Right ventricle myocardium superior (tissue), 1 donor: Measurements from ENCODE around the gene TTC28. TPM values are rescaled to one million over a fixed set of nuclear protein-coding genes. Genes with fewer than 3 reads are reported as not detected.

Experiments
- ATAC-seq: fragments of 200-7000 bp; cut with Tn5 transposase; one replicate; pipeline ENCODE4 v1.9.1; 2020; ENCODE audit warnings: mild to moderate bottlenecking; ENCODE audit not compliant: poor library complexity
- DNase-seq: peaks from one replicate; pipeline ENCODE4 v3.0.0-alpha.2; 2020
- intact Hi-C: fragments of 100-400 bp; cut with DNase I; formaldehyde crosslinking; loops from one replicate; pipeline ENCODE4 v1.11.2; 2022
- microRNA-seq: library from miRNA; unstranded; fragments of <30 nt; microRNA quantifications from one replicate; pipeline ENCODE4 v1.2.0, GENCODE V29; 2020
- total RNA-seq: library from RNA; stranded (reverse); fragmentation: NEBNext Ultra II Directional; extraction: Animal tissue kit (Norgen Biotek cat#: 25700); gene quantifications from one replicate; pipeline ENCODE4 v1.2.1, GENCODE V29; 2021
- donor health status: DM: no; HTN: yes; CAD: no; lungs with severe emphysema.

TTC28 gene
- total RNA-seq, 1 donor from 2014 or later: 12.2 TPM

DNA sequence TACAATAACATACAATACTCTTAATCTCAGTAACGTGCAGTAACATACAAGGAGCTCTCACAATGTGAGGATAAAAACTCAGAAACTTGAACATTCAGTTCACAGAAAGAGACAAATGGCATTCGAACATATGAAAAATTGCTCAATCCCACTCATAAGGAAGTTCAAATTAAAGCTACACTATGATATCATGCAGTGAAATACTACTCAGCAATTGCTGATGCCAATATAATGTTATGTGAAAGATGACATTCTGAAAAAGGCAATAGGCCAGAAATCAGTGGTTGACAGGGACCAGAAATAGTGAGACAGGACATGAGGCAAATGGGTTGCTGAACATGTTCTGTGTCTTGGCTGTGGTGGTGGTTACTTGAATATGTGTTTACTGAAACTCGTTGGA lies 726.9 kb downstream of the TTC28 start:
- intact Hi-C loops: no loop called here
- no peak for DNase-seq
- no peak for ATAC-seq

- no peak for DNase-seq
- intact Hi-C loops: no loop called here
- no peak for ATAC-seq
Observed at GRCh38 chr22:27952091-27952490, 727.5 kb downstream of the TTC28 start.

DNA sequence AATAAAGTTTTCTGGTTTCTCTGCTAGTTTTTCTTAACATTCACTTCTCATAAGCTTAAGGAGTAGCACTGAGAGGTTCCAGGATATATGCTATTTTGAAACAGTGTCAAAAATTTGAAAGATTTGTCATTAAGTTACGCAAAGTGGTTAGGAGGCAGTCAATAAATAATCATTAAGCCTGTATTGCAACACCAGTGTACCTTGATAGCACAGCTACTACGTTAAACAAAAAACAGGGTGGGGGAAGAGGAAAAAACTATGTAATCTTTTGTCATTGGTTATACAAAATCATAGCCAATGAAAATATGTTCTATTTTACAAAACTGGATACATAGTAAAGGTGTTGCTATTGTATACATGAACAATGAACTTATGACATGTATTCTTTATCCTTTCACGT lies 730.2 kb downstream of the TTC28 start:
- intact Hi-C loops: no loop called here
- ATAC-seq: no peak
- no peak for DNase-seq

DNA sequence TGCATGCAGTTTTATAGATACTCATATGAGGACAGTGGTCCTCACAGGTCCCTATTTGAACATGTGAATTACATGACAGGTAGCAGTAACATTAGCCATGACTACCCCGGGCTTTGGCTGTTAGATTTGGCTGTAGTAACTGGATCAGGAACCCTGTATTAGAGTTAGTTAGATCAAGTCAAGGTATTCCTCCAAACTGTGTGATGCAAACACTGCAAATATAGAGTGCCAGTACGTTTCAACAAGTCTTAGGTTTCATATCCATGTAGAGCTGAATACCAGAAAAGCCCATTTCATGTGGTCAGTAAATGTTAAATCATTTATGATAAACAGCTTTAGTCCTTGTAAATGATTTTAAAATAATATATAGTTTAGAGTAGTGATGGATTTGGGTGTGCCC lies 731.1 kb downstream of the TTC28 start:
- ATAC-seq (no peak), DNase-seq (no peak)
- intact Hi-C loops: no loop called here

- intact Hi-C loops: no loop called here
- DNase-seq (no peak), ATAC-seq (no peak)
Observed at GRCh38 chr22:27947448-27947847, 732.2 kb downstream of the TTC28 start.

GRCh38 chr22:27941143-27941542 lies 738.5 kb downstream of the TTC28 start:
- ATAC-seq (no peak), DNase-seq (no peak)

GRCh38 chr22:27937453-27937852 lies 742.2 kb downstream of the TTC28 start:
- DNase-seq (no peak), ATAC-seq (no peak)
- intact Hi-C loops: no loop called here

More at GRCh38 chr22:27941143-27941542, 738.5 kb downstream of the TTC28 start:
- intact Hi-C loops: no loop called here

GRCh38 chr22:27935897-27936296 lies 743.7 kb downstream of the TTC28 start:
- DNase-seq (no peak), ATAC-seq (peak; percentile 15)
- intact Hi-C loops: no loop called here

GRCh38 chr22:27934069-27934468 lies 745.6 kb downstream of the TTC28 start:
- intact Hi-C loops: no loop called here
- ATAC-seq: no peak

DNA sequence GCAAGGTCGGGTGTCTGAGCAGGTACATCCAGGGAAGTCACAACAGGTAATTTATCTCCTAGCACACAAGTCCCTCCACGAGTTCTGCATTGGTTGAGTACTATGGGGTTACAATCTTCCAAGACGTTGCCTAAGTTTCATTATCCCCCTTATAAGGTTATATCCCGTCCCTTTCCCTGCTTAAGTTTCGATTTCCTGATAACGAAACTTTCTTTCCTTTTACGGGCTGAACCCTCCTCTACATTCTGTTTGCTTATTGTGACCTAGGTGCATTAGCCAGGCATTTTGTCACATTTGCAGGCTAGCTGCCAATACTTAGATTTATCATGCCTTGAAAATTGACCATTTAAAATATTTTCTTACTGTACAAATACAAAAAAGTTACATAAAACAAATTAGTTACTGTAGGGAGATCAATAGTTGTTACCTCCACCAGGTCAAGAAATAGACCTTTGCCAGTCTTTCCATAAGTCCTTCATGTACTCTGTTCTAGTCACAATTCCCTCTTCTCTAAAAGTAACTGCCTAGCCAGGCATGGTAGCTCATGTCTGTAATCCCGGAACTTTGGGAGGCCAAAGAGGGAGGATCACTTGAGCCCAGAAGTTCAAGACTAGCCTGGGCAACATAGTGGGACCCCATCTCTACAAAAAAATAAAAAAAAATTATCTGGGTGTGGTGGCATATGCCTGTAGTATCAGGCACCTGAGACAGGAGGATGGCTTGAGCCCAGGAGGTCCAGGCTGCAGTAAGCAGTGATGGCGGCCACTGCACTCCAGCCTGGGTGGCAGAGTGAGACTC lies 746.3 kb downstream of the TTC28 start:
- ATAC-seq (no peak), DNase-seq (no peak)
- intact Hi-C loops: no loop called here

More at GRCh38 chr22:27934069-27934468, 745.6 kb downstream of the TTC28 start:
- DNase-seq: no peak

DNA sequence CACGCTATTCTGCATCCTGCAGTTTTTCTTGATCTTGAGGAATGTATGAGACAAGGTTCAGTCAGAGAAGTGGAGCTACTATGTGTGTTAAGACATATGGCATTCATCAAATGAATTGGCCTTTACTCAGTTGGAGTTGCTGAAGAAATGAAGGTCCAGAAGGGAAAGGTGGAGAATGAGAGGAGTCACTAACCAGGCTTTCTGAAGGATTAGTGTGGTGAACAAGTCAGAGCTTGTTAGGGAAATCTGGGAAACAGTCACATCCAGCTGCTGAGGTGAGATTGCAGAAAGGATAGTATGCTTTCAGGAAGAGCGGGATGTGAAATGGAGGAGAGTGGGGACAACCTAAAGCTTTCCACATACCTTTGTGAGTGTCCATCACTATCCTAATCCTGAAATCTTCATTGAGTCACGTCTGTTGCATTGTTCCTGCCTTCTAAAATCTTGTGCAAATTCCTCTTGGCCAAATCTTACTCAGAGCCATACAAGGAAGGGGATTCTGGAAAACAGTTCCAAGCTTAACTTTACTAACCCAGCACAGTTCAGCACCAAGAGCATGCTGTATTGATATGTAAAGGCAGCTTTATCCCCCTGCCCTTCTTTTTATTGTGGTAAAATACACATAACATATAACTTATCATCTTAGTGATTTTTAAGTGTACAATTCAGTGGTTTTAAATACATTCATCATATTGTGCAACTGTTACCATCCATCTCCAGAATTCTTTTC lies 749.1 kb downstream of the TTC28 start:
- DNase-seq: no peak
- no peak for ATAC-seq

More for the DNA sequence above, 749.1 kb downstream of the TTC28 start:
- intact Hi-C loops: no loop called here

Small RNAs within 50 kb of the gene (microRNA-seq; reads per million reads assigned to microRNA genes)
- gene MIR5739: not detected

Other genes starting within 250 kb of the TTC28 start
- 2.4 TPM for gene CHEK2, start 62.0 kb upstream of the TTC28 start, total RNA-seq
- gene HSCB, start 62.2 kb upstream of the TTC28 start, total RNA-seq: 9.3 TPM
- 12.0 TPM for gene CCDC117, start 92.9 kb upstream of the TTC28 start, total RNA-seq
- 61.5 TPM for gene XBP1, start 120.7 kb upstream of the TTC28 start, total RNA-seq
- gene ZNRF3, start 203.7 kb upstream of the TTC28 start, total RNA-seq: 5.0 TPM